Measurements from ENCODE around the gene PIK3R5.

Gene PIK3R5

DNA sequence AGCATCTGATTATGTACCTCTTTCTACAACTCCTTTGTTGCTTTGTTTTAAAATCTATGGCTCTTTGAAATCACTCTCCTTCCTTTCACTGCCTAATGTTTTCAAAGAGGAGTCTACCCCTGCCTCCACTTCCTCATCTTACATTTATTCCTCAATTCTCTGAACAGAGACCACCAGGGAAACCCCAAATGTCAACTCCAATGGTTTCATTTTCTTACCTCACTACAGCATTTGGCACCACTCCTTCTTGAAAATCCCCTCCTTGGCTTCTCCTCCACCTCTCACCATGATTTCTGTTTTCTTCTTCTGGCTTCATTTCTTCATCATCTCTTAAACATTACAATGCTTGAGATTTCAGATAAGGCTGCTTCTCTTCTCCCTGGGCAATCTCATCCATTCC lies 2.4 kb upstream of the PIK3R5 start:
- H2AFZ ChIP-seq (ENCODE audit: low read depth), result no peak overlapping the region
- H4K20me1 ChIP-seq (ENCODE audit: insufficient read depth), result no peaks in the 10 kb centered on the region
- H3K4me2 ChIP-seq, result no peak overlapping the region
- H3K27ac ChIP-seq, result no peak overlapping the region
- no peaks in the 10 kb centered on the region for H3K4me1 ChIP-seq (ENCODE audit: low read depth, poor library complexity, severe bottlenecking)
- no peaks in the 10 kb centered on the region for H3K27me3 ChIP-seq (ENCODE audit: insufficient read depth, low read depth)
- TF ChIP-seq, protein P1, sequence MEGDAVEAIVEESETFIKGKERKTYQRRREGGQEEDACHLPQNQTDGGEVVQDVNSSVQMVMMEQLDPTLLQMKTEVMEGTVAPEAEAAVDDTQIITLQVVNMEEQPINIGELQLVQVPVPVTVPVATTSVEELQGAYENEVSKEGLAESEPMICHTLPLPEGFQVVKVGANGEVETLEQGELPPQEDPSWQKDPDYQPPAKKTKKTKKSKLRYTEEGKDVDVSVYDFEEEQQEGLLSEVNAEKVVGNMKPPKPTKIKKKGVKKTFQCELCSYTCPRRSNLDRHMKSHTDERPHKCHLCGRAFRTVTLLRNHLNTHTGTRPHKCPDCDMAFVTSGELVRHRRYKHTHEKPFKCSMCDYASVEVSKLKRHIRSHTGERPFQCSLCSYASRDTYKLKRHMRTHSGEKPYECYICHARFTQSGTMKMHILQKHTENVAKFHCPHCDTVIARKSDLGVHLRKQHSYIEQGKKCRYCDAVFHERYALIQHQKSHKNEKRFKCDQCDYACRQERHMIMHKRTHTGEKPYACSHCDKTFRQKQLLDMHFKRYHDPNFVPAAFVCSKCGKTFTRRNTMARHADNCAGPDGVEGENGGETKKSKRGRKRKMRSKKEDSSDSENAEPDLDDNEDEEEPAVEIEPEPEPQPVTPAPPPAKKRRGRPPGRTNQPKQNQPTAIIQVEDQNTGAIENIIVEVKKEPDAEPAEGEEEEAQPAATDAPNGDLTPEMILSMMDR (conservative IDR thresholded peaks at IDR 0.05; ENCODE audit: low read depth, low read length), result no peak
- H3K79me2 ChIP-seq (ENCODE audit: insufficient read depth, low read depth), result no peaks in the 10 kb centered on the region
- no peaks in the 10 kb centered on the region for H3K36me3 ChIP-seq (ENCODE audit: insufficient read depth)
- H3K4me3 ChIP-seq (IDR thresholded peaks at IDR 0.05; ENCODE audit: insufficient read depth, low read depth, low read length), result no peak overlapping the region
- no peak overlapping the region for H3K9ac ChIP-seq

GRCh38 chr17:8966926-8967325 lies 1.4 kb upstream of the PIK3R5 start:
- Histone ChIP-seq H3K4me1 (ENCODE audit: low read depth, poor library complexity, severe bottlenecking) (no peaks in the 10 kb centered on the region), H3K79me2 (ENCODE audit: insufficient read depth, low read depth) (no peaks in the 10 kb centered on the region), H2AFZ (ENCODE audit: low read depth) (no peak overlapping the region), H3K27me3 (ENCODE audit: insufficient read depth, low read depth) (no peaks in the 10 kb centered on the region), H3K4me2 (no peak overlapping the region), H3K27ac (no peak overlapping the region), H3K9ac (no peak overlapping the region), H3K36me3 (ENCODE audit: insufficient read depth) (no peaks in the 10 kb centered on the region), H4K20me1 (ENCODE audit: insufficient read depth) (no peaks in the 10 kb centered on the region), H3K4me3 (IDR thresholded peaks at IDR 0.05; ENCODE audit: insufficient read depth, low read depth, low read length) (no peak overlapping the region)
- TF ChIP-seq, protein P1 (conservative IDR thresholded peaks at IDR 0.05; ENCODE audit: low read depth, low read length), result no peak

DNA sequence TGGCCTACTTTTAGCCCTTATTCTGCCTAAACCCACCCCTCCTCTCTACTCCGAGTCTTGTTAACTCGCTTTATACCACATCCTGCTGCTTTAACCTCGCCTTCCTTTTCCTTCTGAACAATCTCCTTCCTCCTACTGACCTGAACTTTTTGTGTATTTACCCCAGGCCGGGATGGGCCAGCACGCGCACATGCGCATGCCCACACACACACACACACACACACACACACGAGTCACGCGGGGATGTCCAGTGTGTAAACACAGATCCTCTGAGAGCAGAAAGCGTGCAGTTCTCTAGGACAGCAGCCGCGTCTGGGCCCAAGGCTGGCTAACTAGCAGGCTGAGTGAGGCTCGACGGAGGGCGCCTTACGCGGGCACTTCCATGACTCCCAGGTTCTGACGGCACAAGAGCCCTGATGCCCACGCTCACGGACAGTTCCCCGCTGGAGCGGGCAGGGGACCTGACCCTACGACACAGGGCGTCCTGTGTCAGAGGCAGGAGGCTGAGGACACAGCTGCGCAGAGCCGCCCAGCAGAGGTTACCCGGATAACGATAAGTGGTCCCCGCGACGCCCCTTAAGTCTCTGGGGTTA lies 610 bp downstream of the PIK3R5 start:
- no peak overlapping the region for H3K4me3 ChIP-seq (IDR thresholded peaks at IDR 0.05; ENCODE audit: insufficient read depth, low read depth, low read length)
- no peak overlapping the region for H3K4me2 ChIP-seq
- no peaks in the 10 kb centered on the region for H3K27me3 ChIP-seq (ENCODE audit: insufficient read depth, low read depth)
- H3K4me1 ChIP-seq (ENCODE audit: low read depth, poor library complexity, severe bottlenecking), result no peaks in the 10 kb centered on the region
- H3K27ac ChIP-seq, result no peak overlapping the region
- H4K20me1 ChIP-seq (ENCODE audit: insufficient read depth), result no peaks in the 10 kb centered on the region
- no peak overlapping the region for H2AFZ ChIP-seq (ENCODE audit: low read depth)
- H3K79me2 ChIP-seq (ENCODE audit: insufficient read depth, low read depth), result no peaks in the 10 kb centered on the region
- no peak overlapping the region for H3K9ac ChIP-seq
- H3K36me3 ChIP-seq (ENCODE audit: insufficient read depth), result no peaks in the 10 kb centered on the region
- TF ChIP-seq, protein P1 (conservative IDR thresholded peaks at IDR 0.05; ENCODE audit: low read depth, low read length), result no peak

- no peak overlapping the region for H3K9ac ChIP-seq
- no peak overlapping the region for H3K4me3 ChIP-seq (IDR thresholded peaks at IDR 0.05; ENCODE audit: insufficient read depth, low read depth, low read length)
- H4K20me1 ChIP-seq (ENCODE audit: insufficient read depth), result no peaks in the 10 kb centered on the region
- H3K4me2 ChIP-seq, result no peak overlapping the region
- H3K4me1 ChIP-seq (ENCODE audit: low read depth, poor library complexity, severe bottlenecking), result no peaks in the 10 kb centered on the region
- no peaks in the 10 kb centered on the region for H3K27me3 ChIP-seq (ENCODE audit: insufficient read depth, low read depth)
- no peak overlapping the region for H2AFZ ChIP-seq (ENCODE audit: low read depth)
- no peaks in the 10 kb centered on the region for H3K36me3 ChIP-seq (ENCODE audit: insufficient read depth)
- TF ChIP-seq, protein P1 (conservative IDR thresholded peaks at IDR 0.05; ENCODE audit: low read depth, low read length), result no peak
- H3K27ac ChIP-seq, result no peak overlapping the region
- H3K79me2 ChIP-seq (ENCODE audit: insufficient read depth, low read depth), result no peaks in the 10 kb centered on the region
These were observed 1.8 kb downstream of the PIK3R5 start for GRCh38 chr17:8963647-8964258.

Measured in KMS-11 (cell line).